ENCODE results near the gene BCL11A.

The BCL11A gene

GRCh38 chr2:60496956-60497355 lies 56.5 kb downstream of the BCL11A start:
- H3K27ac ChIP-seq: no peak overlapping the region
- TF ChIP-seq CTCF (conservative IDR thresholded peaks at IDR 0.05) (no peak), ZFX (IDR thresholded peaks at IDR 0.05) (no peak)

GRCh38 chr2:60496475-60496874 lies 57.0 kb downstream of the BCL11A start:
- no peak overlapping the region for H3K27ac ChIP-seq
- TF ChIP-seq CTCF (conservative IDR thresholded peaks at IDR 0.05): no peak
- TF ChIP-seq ZFX (IDR thresholded peaks at IDR 0.05): no peak

- no peak overlapping the region for H3K27ac ChIP-seq
- TF ChIP-seq ZFX (IDR thresholded peaks at IDR 0.05) (no peak), CTCF (conservative IDR thresholded peaks at IDR 0.05) (no peak)
Measured at GRCh38 chr2:60495041-60495625, 58.3 kb downstream of the BCL11A start.

GRCh38 chr2:60493804-60494387 lies 59.6 kb downstream of the BCL11A start:
- no peak overlapping the region for H3K27ac ChIP-seq
- TF ChIP-seq CTCF (conservative IDR thresholded peaks at IDR 0.05) (no peak), ZFX (IDR thresholded peaks at IDR 0.05) (no peak)

- no peak for TF ChIP-seq CTCF (conservative IDR thresholded peaks at IDR 0.05)
- no peak for TF ChIP-seq ZFX (IDR thresholded peaks at IDR 0.05)
- H3K27ac ChIP-seq: no peak overlapping the region
Measured at GRCh38 chr2:60492548-60492947, 60.9 kb downstream of the BCL11A start.

- H3K27ac ChIP-seq: no peak overlapping the region
- TF ChIP-seq CTCF (conservative IDR thresholded peaks at IDR 0.05) (no peak), ZFX (IDR thresholded peaks at IDR 0.05) (no peak)
Measured at GRCh38 chr2:60490848-60491247, 62.6 kb downstream of the BCL11A start.

GRCh38 chr2:60490441-60490840 lies 63.0 kb downstream of the BCL11A start:
- TF ChIP-seq ZFX (IDR thresholded peaks at IDR 0.05) (no peak), CTCF (conservative IDR thresholded peaks at IDR 0.05) (no peak)
- no peak overlapping the region for H3K27ac ChIP-seq

All from C4-2B (cell line).